Stimulated activated CD8-positive, alpha-beta memory T cell treated with anti-CD3 and anti-CD28 coated beads, Interleukin-12 subunit alpha, Interleukin-12 subunit beta, amount 100 ng/mL, for 24 hours (primary cell): Measurements from ENCODE around the gene TSGA10.
A peak's percentile ranks its signal among the peaks of the same experiment; 100 is the strongest.
"Not testable (repeated sequence)": the region's sequence is repeated elsewhere in the genome, so short reads cannot be mapped to it uniquely, and the experiment has no call there.

Source experiments
- DNase-seq: peaks from one replicate; pipeline ENCODE4 v3.0.0-alpha.2; 2020; ENCODE audit errors: extremely low read depth

Gene TSGA10, protein sequence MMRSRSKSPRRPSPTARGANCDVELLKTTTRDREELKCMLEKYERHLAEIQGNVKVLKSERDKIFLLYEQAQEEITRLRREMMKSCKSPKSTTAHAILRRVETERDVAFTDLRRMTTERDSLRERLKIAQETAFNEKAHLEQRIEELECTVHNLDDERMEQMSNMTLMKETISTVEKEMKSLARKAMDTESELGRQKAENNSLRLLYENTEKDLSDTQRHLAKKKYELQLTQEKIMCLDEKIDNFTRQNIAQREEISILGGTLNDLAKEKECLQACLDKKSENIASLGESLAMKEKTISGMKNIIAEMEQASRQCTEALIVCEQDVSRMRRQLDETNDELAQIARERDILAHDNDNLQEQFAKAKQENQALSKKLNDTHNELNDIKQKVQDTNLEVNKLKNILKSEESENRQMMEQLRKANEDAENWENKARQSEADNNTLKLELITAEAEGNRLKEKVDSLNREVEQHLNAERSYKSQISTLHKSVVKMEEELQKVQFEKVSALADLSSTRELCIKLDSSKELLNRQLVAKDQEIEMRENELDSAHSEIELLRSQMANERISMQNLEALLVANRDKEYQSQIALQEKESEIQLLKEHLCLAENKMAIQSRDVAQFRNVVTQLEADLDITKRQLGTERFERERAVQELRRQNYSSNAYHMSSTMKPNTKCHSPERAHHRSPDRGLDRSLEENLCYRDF

DNA sequence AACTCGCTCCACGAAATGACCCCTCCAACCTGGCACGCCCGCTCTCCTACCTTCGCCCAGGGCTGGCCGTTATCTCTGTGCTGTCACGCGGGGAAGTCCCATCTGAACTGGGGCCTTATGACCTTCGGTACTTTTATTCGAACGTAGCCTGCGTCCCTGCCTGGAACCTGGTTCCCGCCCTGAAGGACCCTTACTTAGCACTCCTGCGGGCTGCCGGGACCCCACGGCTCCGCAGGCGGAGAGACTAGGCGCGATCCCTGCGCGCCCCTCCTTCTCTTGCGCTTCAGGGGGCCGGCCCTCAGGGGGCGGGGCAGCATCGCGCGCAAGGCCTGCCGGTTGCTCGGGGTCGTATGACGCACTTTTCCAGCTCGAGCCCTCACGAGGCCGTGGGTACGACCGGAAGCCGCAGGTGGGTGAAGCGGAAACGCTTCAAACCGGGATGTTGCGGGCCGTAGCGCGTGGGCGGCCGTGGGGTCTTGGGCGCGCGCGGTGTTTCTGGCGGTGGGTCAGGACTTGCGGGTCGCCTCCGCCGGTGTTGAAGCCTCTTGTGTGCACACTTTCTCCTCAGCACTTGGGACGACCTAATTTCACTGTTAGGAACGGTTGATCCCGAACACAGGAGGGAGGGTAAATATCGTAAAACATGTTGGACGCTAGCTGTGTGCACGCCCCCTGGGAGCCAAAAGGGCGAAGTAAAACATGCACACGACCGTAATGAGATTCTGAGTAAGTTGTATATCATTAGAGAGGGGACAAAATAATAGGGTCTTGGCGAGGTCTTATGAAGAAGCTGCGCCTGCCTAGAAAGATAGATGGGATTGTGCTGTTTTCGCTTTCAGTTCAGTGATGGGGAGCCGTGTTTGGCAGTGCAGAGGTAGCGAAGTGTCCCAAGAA lies at the start of gene TSGA10, which contains the start of gene LIPT1:
Gene TSGA10 (minus strand): TSS at position 300 of the 894 bp plus-strand sequence. CDS start 45,503 bp downstream, outside the sequence.
Gene LIPT1 (plus strand): TSS at position 325 of the 894 bp plus-strand sequence. CDS start 6,991 bp downstream, outside the sequence.
- peak; percentile 88 for DNase-seq

DNA sequence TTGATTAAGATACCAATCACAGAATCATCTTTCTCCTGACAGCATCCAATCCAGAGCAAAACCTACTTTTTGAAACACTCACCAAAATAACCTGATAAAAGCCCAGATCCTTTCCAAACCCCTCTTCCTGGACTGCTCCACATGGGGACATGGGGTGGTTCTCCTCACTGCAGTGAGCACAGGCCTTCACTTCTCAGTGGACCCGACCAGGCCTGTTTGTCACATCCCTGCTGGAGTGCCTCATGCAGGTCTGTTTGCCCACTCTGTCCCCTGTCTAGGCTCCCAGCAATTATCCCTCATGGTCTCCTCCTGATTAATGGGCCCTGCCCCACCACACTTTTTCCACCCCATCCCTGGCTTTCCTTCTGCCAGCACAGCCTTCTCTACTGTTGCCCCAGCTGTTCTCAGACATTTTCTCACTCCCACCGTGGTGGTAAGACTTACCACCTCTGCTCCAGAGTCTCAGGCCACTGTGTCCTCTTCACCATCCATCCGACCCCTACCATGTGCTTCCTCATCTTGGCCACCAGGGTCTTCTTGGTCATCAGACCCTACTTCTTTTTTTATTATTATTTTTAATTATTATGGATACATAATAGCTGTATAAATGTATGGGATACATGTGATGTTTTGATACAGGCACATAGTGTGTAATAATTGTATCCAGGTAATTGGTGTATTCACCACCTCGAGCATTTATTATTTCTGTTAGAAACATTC lies 47.4 kb upstream of the TSGA10 start:
- DNase-seq, result no peak

DNA sequence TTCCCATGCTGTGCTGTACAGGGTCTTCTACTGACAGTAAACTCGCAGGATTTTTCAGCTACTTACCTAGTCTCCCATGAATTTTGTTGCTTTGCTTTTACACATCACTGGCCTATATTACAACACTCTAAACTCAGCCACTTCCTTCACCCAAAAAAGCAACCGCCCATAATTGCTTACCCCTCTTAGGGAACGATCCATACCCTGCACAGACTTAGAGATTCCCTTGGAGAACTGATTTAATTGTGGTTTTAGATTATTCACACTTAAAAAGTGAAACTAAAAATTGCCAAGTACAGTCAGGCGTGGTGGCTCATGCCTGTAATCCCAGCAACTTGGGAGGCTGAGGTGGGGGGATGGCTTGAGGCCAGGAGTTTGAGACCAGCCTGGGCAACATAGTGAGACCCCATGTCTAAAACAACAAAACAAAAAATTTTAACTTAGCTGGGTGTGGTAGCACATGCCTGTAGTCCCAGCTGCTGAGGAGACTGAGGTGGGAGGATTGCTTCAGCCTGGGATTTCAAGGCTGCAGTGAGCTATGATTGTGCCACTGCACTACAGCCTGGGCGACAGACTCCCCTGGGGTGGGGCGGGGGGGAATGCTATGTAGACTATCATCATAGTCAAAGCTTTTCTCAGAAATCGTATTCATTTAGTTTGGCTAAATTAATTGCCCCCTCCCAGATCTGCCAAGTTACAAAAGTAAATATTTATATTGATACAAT lies 45.5 kb upstream of the TSGA10 start:
- DNase-seq, result no peak

DNA sequence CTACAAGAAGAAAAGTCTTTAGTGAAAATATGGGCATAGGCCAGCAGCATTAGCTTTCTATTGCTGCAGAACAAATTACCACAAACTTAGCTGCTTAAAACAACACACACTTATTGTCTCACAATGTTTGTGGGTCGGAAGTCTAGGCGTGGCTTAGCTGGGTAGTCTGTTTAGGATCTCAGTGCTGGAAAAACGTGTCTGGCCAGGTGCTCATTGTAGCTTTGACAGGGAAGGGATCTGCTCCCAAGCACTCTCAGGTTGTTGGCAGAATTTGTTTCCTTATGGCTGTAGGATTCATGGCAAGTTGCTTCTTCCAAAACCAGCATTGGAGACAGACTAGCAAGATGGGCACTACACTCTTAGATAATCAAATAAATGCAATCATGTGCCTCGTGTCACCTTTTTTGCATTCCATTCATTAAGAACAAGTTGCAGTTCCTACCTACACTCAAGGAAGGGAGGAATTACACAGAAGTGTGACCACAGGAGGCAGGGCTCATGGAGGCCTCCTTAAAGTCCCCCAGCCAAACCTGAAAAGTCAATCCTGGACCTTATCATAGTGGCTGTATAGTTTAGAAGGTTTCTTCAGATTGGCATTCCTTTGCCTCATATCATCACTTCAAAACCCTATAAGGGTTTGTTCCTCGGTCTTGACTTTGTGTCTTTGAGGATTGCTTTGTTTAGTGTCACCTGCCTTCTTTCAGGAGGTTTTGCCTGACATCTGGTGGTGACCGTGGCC lies 43.5 kb upstream of the TSGA10 start:
- DNase-seq, result no peak

DNA sequence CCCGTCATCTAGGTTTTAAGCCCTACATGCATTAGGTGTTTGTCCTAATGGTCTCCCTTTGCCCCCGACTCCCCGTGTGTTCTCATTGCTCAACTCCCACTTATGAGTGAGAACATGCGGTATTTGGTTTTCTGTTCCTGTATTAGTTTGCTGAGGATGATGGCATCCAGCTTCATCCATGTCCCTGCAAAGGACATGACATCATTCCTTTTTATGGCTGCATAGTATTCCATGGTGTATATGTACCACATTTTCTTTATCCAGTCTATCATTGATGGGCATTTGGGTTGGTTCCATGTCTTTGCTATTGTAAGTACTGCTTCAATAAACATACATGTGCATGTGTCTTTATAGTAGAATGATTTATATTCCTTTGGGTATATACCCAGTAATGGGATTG lies 37.6 kb upstream of the TSGA10 start:
- not testable (repeated sequence) for DNase-seq

DNA sequence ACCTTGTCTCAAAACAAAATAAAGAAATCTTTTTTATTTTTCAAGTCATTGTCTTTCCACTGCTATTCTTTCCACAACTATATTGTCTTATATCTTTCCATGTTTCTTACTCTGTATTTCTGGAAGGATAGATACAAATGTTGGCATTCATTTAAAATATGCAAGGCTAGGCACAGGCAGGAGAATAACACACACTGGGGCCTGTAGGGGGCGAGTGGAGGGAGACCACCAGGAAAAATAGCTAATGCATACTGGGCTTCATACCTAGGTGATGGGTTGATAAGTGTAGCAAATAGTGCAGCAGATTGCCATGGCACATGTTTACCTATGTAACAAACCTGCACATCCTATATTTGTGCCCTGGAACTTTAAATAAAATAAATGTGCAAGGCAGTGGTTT lies 35.8 kb upstream of the TSGA10 start:
- no peak for DNase-seq

DNA sequence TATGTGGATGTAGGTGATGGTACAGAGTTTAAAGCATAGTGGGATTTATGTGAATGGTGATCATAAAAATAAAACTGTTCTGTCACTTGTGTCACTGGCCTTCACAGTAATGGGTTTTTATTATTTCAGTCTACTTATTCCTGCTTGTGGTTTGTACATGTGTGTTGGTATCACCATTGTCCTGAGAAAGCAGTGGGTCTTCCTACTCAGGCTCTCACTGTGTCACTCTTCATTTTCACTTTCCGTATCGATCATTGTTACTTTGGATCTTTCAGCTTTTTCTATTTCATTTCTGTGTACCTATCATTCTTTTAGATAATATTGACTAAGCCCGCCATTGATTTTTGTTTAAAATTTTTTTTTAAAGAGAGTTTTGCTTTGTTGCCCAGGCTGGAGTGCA lies 33.6 kb upstream of the TSGA10 start:
- no peak for DNase-seq

DNA sequence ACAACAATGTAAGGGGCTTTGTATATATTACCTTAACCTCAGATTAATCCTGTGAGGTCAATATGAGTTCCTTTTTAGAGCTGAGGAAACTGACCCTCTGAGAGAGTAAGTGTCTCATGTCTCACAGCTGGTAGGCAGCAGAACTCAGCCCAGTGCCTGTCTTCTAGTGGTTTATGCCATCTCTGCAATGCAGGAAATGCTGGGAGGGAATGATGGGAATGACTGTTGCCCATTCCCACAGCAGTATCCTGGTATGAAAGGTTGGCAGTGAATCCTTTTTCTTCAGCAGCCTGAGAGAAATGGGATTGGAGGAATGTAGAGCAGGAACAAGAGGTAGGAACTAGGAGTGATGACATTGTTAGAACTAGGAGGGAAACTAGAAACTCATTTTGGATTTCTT lies 32.3 kb upstream of the TSGA10 start:
- DNase-seq, result no peak

DNA sequence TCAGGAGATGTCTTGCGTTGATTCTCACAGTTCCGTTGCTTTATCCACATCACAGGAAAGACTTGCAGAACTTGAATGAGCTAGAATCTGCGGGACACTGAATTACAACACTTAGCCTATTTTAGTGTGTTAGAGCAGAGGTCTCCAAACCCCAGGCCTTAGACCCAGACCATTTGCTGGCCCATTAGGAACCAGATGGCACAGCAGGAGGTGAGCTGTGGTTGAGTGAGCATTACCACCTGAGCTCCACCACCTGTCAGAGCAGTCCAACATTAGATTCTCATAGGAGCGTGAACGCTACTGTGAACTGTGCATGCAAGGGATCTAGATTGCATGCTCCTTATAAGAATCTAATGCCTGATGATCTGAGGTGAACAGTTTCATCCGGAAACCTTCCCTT lies 30.1 kb upstream of the TSGA10 start:
- no peak for DNase-seq

DNA sequence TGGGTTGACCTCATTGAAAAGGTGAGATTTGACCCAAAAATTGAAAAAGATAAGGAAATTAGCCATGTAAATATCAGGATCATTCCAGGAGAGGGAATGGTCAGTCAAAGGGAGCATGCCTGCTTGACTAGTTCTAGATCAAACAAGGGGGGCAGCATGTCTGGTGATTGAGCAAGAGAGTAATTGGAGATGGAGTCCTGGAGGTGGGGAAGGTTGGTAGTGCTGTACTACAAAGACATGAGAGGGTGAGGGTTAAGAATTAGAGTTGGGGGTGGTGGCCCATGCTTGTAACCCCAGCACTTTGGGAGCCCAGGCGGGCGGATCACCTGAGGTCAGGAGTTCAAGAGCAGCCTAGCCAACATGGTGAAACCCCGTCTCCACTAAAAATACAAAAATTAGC lies 28.3 kb upstream of the TSGA10 start:
- DNase-seq, result no peak

DNA sequence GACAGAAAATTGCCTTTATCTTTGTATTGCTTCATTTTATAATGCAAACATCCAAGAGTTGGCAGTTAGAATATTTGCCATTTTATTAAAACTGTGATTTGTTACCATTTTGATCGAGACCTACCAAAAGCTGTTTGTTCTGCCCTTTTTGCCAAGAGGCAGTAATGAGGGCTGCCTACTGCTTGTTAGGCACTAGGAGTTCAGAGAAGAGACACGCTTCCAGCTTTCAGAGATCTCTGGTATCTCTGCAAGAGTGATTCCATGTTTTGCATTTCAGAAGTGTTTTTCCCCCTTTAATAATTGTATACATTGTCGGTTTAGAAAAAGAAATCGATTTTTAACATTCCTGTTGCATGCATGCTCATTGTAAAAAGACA lies 26.9 kb upstream of the TSGA10 start:
- no peak for DNase-seq

DNA sequence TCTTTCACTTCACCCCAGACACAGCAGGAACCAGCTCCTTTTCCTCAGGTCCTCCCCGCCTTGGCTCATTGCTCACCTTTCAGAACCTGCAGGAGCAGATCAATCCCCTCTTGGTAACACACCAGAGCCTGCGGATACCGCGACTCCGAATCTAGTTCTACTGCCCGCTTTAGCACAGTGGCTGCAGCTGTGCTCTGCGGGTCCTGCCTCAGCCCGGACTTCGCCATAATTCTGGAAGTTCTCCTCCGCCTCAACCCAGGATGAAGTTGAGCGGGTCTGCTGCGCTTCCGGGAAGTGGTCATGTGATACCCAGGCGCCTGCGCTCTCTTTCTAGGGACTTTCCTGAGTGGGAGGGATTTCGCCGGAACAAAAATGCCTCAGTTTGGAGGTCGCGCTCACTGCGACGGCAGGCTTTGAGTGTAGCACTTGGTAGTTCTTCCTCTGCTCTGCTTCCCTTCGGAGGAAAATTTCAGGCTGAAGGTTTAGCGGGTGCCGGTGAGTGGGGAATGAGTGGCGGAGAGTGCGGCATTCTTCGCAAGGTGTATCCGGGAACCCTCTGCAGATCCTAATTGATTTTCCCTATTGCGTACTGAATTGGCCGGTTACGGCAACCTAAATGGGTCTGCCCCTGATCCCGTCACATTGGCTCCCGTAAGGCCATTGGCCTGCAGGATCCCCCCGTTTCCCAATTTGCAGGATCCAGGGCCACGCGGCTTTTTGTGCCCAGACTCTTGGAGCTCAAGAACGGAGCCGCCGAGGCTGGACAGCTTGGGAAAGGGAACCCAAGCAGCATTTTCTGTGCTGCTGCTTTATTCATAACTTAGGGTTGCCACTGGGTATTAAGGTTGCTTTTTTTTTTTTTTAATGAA lies 26.2 kb upstream of the TSGA10 start, which contains the start of the genes MITD1 and MRPL30:
Gene MITD1 (minus strand): TSS at position 304 of the 869 bp plus-strand sequence. CDS start 77 bp downstream, at position 227.
Gene MRPL30 (plus strand): TSS at position 430 of the 869 bp plus-strand sequence. CDS start 5,020 bp downstream, outside the sequence.
- peak; percentile 72 for DNase-seq

DNA sequence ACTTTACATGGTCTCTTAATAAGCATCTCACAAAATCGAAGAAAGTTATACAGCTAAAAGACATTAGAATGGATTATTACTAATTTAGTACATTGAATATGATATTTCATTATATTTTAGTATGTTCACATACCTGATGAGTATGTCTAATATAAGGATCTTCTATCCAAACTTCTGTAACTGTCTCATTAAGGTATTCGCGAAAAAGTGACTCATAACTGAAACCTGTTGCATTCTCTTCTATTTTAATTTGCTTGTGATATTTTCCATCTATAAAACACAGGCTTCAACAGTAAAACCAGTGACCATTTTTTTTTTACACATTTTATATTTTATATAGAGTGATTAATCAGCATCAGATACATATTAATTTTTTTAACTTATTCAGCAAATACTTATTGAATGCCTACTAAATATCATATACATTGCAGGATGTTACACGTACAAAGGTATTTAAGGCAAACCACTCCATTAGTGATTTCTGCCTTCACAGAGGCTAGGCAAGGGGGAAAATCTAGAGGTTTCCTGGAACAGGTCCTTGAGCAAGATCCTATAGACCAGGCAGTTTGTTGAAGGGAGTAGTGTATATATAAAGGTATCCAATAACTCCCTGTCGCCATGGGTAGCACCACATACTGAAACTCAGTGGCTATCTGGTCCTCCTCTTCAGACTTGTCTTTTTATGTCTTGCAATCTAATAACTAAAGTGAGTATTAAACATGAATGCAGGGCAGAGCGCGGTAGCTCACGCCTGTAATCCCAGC lies 16.8 kb upstream of the TSGA10 start:
- no peak for DNase-seq

DNA sequence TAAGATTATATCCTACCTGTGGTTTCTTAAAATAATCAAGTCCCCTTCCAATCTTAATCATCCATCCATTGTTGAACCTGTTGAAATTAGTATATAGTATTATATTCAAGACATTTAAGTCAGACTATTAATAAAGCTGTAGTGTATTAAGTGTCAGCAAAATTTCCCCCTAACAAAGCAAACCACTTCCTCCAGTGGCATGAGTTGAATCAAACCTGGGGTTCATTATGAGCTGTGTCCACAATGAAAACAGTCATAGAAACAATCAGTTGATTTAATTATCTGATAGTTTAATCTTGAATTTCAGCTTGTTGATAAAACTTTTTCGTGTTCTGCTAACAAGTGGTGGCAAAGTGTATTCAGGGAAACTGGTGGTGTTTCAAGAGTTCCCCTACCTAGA lies 14.8 kb upstream of the TSGA10 start:
- no peak for DNase-seq

DNA sequence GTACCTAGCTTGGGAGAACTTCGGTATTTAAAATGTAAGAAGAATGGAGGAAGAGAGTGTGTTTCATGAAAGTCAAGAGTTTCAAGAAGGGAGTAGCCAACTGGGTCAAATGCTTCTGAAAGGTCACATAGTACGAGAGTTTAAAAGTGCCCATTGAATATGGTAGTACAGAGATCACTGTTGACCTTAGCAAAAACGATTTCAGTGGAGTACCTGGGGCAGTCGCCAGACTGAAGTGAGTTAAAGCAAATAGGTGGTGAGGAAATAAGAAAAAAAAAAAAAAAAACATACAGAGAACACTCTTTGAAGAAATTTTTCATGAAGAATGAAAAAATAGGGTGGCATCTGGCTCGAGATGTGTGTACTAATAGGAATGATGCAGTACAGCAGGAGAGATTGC lies 11.5 kb upstream of the TSGA10 start:
- DNase-seq, result no peak

DNA sequence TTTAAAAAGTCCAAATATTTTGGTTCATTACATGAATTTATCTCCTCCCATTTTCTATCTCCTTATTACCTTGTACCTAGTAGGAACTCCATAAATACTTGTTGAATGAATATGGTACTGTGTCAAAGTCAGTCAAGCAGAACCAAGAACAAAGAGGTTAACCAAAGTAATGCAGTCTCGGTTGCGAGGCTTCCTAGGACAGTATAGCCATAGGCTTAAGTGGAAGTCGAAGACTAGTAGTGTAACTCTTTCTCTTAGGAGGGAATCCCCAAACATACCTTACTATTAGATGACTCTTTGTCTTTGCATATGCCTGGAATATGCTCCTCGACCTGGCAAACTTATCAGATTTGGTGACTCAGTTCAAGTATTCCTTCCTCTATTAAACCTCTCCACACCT lies 4.9 kb upstream of the TSGA10 start:
- no peak for DNase-seq

DNA sequence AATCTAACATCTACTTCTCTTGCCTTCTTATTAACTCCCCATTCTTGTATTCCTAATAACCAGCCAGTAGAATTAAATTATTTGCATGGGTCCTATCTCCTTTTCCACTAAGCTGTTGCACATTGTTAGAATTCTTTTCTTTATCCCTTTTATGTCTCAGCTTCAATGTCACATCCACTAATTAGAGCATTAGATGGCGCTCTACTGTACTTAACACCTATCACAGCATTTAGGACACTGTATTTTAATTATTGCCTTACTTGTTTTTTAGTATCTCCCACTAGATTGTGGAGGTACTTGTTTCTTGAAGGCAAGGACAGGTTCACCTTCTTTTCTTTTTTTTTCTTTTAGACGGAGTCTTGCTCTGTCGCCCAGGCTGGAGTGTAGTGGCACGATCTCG lies 3.9 kb upstream of the TSGA10 start:
- DNase-seq, result no peak

DNA sequence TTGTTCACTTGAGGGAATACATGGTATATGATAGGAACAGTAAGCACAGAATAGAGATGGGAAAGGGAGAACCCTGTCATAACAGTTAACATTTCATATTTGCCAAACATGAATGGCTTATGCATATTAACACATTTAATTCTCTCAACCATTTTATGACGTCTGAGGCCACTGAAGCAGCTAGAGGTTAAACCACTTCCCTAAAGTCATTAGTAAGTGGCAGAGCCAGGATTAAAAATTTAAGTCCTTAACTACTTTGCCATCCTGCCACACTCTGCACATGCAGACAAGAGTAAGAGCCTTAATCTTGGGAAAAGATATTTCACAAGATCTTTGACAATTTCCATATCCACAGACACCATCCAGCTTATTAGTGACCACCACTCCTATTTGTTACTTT lies 2.1 kb upstream of the TSGA10 start:
- no peak for DNase-seq
